H7 (cell line): ENCODE results near the gene TDRD12. TPM values are rescaled to one million over a fixed set of nuclear protein-coding genes. Genes with fewer than 3 reads are reported as not detected.
"Not testable (repeated sequence)": the region's sequence is repeated elsewhere in the genome, so short reads cannot be mapped to it uniquely, and the experiment has no call there.

ENCODE experiments used
- DNase-seq: peaks from one replicate; pipeline ENCODE4 v3.0.0; 2012
- H3K27me3 ChIP-seq: 2 replicates; pipeline ENCODE4 v1.6.0; 2011; ENCODE audit warnings: mild to moderate bottlenecking, low read length; ENCODE audit not compliant: control insufficient read depth, insufficient read depth
- H3K36me3 ChIP-seq: replicated peaks from 2 replicates; pipeline ENCODE4 v1.5.1; 2011; ENCODE audit warnings: low read length; ENCODE audit not compliant: control insufficient read depth, insufficient read depth
- H3K4me3 ChIP-seq: 2 replicates; pipeline ENCODE4 v1.5.1; 2011; ENCODE audit warnings: low read depth, mild to moderate bottlenecking, control low read depth, low read length, moderate library complexity; ENCODE audit not compliant: insufficient read depth
- total RNA-seq: library from RNA; depleted of rRNA; stranded (reverse); fragments of >200 nt; shearing (Covaris generic); gene quantifications from 2 replicates; pipeline ENCODE4 v1.2.3, GENCODE V29; 2014

Gene TDRD12
- total RNA-seq, 1 experiment from 2014 or later, result 0.55 TPM

- DNase-seq, result peak; percentile 47
- no peaks in the 10 kb centered on the region for H3K36me3 ChIP-seq
- no peaks in the 10 kb centered on the region for H3K27me3 ChIP-seq
- no peak overlapping the region for H3K4me3 ChIP-seq
Measured at GRCh38 chr19:32864318-32865007, 144.9 kb downstream of the TDRD12 start.

GRCh38 chr19:32865326-32865725, 145.8 kb downstream of the TDRD12 start:
- DNase-seq, result no peak
- no peak overlapping the region for H3K4me3 ChIP-seq
- no peaks in the 10 kb centered on the region for H3K27me3 ChIP-seq
- H3K36me3 ChIP-seq, result no peaks in the 10 kb centered on the region

DNA sequence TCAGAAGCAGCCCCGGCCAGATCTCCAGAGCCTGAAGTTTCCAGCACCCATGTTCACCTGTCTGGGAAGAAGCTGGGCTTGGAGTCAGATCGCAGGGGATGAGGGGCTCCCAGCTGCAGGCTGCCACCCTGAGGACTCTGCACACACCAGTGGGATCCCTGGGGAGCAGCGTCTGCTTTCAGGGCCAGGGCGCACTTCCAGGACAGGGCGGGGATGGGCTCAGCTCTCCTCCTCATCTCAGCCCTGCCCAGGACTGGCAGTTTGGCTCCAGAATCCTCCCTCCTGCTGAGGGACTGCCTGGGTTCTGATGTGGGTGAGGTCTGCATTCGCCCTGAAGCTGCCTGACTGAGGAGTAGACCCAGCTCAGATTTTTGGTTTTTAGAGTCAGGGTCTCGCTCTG, 146.5 kb downstream of the TDRD12 start:
- Histone ChIP-seq H3K4me3 (no peak overlapping the region), H3K36me3 (no peaks in the 10 kb centered on the region), H3K27me3 (no peaks in the 10 kb centered on the region)
- peak; percentile 33 for DNase-seq

DNA sequence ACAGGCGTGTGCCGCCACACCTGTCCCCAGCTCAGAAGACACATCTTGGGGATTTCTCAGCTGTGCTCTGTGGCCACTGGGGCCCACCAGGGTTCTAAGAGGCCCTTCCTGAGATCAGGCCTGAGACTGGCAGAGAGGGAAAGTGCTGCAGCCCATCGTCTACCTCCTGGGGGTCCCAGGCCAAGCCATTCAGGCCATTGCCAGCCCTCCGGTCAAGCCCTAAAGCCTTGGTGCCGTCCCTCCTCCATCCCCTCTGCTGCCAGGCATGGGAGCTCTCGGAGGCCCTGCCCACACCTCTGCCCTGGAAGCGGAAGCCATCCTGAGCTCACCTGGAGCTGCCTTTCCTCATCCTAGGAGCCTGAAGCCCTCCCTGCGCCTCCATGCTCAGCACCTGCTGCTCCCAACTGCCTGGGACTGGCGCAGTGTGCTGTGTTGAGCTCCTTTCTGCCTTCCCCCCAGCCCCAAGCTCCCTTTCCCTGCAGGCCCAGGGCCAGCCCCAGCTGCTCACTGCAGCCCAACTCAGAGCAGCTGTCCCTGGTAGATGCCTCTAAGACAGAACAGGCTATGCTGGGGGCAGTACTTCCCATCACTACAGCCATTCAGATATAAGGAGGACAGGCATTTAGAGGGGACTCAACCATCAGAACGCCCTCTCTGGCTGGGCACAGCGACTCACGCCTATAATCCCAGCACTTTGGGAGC, 147.1 kb downstream of the TDRD12 start:
- no peak overlapping the region for H3K4me3 ChIP-seq
- no peaks in the 10 kb centered on the region for H3K36me3 ChIP-seq
- no peaks in the 10 kb centered on the region for H3K27me3 ChIP-seq
- peak; percentile 46 for DNase-seq

DNA sequence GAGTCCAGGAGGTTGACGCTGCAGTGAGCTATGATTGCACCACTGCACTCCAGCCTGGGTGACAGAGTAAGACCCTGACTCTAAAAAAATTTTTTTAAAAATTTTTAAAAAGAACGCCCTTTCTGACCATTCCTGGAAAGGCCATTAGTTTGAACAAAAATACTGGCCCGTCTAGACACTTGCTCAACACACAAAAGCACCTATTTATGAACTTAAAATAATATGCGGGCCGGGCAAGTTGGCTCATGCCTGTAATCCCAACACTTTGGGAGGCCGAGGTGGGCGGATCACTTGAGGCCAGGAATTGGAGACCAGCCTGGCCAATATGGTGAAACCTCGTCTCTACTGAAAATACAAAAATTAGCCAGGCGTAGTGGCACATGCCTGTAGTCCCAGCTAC, 147.9 kb downstream of the TDRD12 start:
- H3K36me3 ChIP-seq, H3K4me3 ChIP-seq, H3K27me3 ChIP-seq, DNase-seq: not testable (repeated sequence)

GRCh38 chr19:32868206-32868950, 148.8 kb downstream of the TDRD12 start:
- DNase-seq, result peak; percentile 49
- Histone ChIP-seq H3K4me3 (no peak overlapping the region), H3K27me3 (no peaks in the 10 kb centered on the region)

DNA sequence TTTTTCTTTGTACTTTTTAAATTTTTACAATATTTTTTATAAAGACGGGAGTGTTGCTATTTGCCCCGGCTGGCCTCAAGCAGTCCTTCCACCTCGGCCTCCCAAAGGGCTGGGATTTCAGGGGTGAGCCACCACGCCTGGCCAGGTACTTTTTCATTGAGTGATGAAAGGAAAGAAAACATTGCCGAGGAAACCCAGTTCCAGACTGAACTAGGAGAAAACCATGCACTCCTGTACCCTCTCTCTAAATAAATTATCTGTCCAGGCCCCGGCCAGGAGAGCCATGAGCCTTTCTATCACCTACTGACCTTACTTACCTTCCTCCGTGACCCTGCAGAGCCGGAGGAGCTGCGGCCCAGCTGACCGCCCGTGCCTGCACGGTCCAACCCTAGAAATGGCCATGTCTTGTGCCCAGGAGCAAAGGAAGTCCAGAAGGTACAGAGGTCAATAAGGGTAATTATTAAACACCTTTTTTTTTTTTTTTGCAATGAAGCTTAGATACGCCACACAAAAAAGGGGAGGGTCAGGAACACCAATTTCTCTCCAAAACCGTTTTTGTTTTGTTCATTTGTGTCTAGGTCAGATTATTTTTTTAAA, 149.9 kb downstream of the TDRD12 start, which contains the start of gene SLC7A9:
SLC7A9 (minus strand) TSS at position 399 of the 597 bp plus-strand sequence. CDS start 1,233 bp downstream, outside the sequence.
- peak; percentile 28 for DNase-seq
- Histone ChIP-seq H3K4me3 (no peak within 1 kb of the TSS), H3K36me3 (no peaks in the 10 kb centered on the region), H3K27me3 (no peaks in the 10 kb centered on the region)

More at GRCh38 chr19:32868206-32868950, 148.8 kb downstream of the TDRD12 start:
- no peaks in the 10 kb centered on the region for H3K36me3 ChIP-seq

GRCh38 chr19:32869966-32870573, 150.5 kb downstream of the TDRD12 start:
- no peaks in the 10 kb centered on the region for H3K27me3 ChIP-seq
- no peaks in the 10 kb centered on the region for H3K36me3 ChIP-seq
- DNase-seq, result peak; percentile 81
- H3K4me3 ChIP-seq, result no peak overlapping the region

DNA sequence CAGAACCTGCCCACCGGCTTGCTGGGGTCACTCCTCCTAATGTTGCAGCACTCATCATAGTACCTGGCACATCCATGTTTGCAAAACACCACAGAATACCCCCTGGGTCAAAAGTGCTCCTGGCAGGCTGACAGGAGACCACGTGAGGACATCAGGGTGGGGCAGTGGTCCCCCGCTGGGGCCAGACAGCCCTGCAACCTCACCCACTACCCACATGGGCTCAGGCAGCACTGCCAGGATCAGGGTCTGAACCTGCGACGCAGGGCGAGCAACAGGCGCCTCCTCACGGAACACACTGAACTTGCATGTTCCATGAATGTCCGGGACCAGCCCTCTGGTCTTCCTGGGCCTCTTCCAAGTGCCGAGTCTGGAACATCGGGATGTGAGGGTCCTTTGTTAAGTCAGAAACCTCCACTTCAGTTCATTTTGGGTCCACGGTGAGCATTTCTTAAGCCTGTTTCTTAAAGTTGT, 151.4 kb downstream of the TDRD12 start:
- no peak overlapping the region for H3K4me3 ChIP-seq
- peak; percentile 44 for DNase-seq
- no peaks in the 10 kb centered on the region for H3K27me3 ChIP-seq
- no peaks in the 10 kb centered on the region for H3K36me3 ChIP-seq

GRCh38 chr19:32872391-32872790, 152.8 kb downstream of the TDRD12 start:
- DNase-seq, result no peak
- Histone ChIP-seq H3K27me3 (no peaks in the 10 kb centered on the region), H3K36me3 (no peaks in the 10 kb centered on the region), H3K4me3 (no peak overlapping the region)

DNA sequence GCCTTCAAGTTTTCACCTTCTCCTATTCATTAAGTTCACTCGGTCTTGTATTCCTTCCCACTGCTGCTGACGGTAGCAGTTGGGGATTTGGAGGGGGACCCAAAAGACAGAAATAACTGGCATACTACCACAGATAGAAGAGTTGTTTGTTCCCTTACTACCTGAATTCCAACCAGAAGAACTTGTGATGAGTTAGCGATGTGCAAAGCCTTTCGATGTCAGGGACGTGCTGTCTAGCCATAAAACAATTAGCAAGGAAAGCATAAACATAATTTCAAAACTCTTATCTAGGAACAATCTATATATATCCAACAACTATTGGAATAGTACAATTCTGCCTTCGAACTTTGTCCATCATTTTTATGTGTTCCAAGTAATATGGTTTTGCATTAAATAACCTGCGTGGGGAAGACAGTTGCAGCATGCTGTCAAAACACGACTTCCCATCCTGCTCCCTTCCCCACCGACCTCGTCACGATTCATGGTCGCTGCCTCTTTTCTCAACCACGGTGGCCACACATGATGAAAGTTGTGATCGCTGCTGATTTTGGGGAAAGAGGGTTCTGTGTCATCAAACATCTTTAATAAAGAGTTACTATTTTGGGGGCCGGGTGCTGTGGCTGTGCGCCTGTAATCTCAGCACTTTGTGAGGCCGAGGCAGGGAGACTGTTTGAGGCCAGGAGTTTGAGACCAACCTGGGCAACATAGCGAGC, 153.8 kb downstream of the TDRD12 start:
- no peaks in the 10 kb centered on the region for H3K36me3 ChIP-seq
- no peak overlapping the region for H3K4me3 ChIP-seq
- no peak for DNase-seq
- H3K27me3 ChIP-seq, result no peaks in the 10 kb centered on the region

DNA sequence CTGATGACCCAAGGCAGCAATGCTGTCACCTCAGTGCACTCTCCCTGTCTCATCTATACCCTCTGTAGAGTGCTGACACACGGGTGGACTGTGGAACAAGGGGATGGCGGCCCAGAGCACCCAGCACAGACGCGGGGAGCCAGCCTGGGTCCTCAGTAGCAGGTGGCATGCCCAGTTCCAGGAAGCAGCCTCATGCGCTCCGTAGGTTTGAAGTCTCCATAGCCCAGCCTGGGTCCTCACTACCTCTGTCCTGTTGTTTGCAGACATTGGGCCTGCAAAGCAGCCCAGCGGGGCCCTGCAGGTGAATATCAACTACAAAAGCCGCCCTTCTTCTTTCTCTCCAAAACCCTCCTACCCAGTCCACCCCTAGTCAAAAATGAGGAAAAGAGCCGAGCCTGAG, 155.0 kb downstream of the TDRD12 start:
- H3K27me3 ChIP-seq, result no peaks in the 10 kb centered on the region
- no peak overlapping the region for H3K4me3 ChIP-seq
- H3K36me3 ChIP-seq, result no peaks in the 10 kb centered on the region
- DNase-seq, result peak; percentile 30

GRCh38 chr19:32875428-32875827, 155.9 kb downstream of the TDRD12 start:
- H3K27me3 ChIP-seq, result no peaks in the 10 kb centered on the region
- H3K36me3 ChIP-seq, result no peaks in the 10 kb centered on the region
- no peak overlapping the region for H3K4me3 ChIP-seq
- DNase-seq, result peak; percentile 78
